ENCODE data around the gene CYP4F22. TPM values are rescaled to one million over a fixed set of nuclear protein-coding genes. Genes with fewer than 3 reads are reported as not detected.
"Not testable (repeated sequence)": the region's sequence is repeated elsewhere in the genome, so short reads cannot be mapped to it uniquely, and the experiment has no call there.

Gene CYP4F22
- total RNA-seq, 2 donors from 2014 or later = 0.19 to 0.22 TPM

- TF ChIP-seq CTCF (IDR thresholded peaks at IDR 0.05) = no peak
- Histone ChIP-seq H3K36me3 (no peaks in the 10 kb centered on the region), H3K27me3 (no peaks in the 10 kb centered on the region), H3K4me1 (no peaks in the 10 kb centered on the region), H3K4me3 (no peak overlapping the region), H3K9ac (ENCODE audit: low read depth in 2 of 2, low read length in 2 of 2) (no peak overlapping the region), H3K9me3 (no peaks in the 10 kb centered on the region), H3K27ac (no peak overlapping the region)
- intact Hi-C loops (cut with DNase I) = no loop called here
- no peak for DNase-seq
These were observed 18.1 kb downstream of the CYP4F22 start for GRCh38 chr19:15526408-15526807.

GRCh38 chr19:15527705-15528104, 19.4 kb downstream of the CYP4F22 start:
- no peak for TF ChIP-seq CTCF (IDR thresholded peaks at IDR 0.05)
- Histone ChIP-seq H3K4me3 (no peak overlapping the region), H3K9ac (ENCODE audit: low read depth in 2 of 2, low read length in 2 of 2) (no peak overlapping the region), H3K36me3 (no peaks in the 10 kb centered on the region), H3K4me1 (no peaks in the 10 kb centered on the region), H3K27me3 (no peaks in the 10 kb centered on the region), H3K27ac (no peak overlapping the region), H3K9me3 (no peaks in the 10 kb centered on the region)
- no peak for DNase-seq
- intact Hi-C loops (cut with DNase I) = no loop called here

GRCh38 chr19:15529774-15530372, 21.5 kb downstream of the CYP4F22 start:
- no peak overlapping the region for H3K9ac ChIP-seq (ENCODE audit: low read depth in 2 of 2, low read length in 2 of 2)
- no peaks in the 10 kb centered on the region for H3K9me3 ChIP-seq
- no peaks in the 10 kb centered on the region for H3K36me3 ChIP-seq
- peak; percentile 20 for DNase-seq
- H3K4me3 ChIP-seq = no peak overlapping the region
- intact Hi-C loops (cut with DNase I) = no loop called here
- no peaks in the 10 kb centered on the region for H3K4me1 ChIP-seq
- H3K27ac ChIP-seq = no peak overlapping the region
- H3K27me3 ChIP-seq = no peaks in the 10 kb centered on the region
- TF ChIP-seq CTCF (IDR thresholded peaks at IDR 0.05) = no peak

GRCh38 chr19:15532779-15533521, 24.6 kb downstream of the CYP4F22 start:
- H3K9me3 ChIP-seq = no peaks in the 10 kb centered on the region
- no peaks in the 10 kb centered on the region for H3K36me3 ChIP-seq
- no peaks in the 10 kb centered on the region for H3K4me1 ChIP-seq
- H3K27ac ChIP-seq = no peak overlapping the region
- intact Hi-C loops (cut with DNase I) = no loop called here
- TF ChIP-seq CTCF (IDR thresholded peaks at IDR 0.05) = no peak
- no peak overlapping the region for H3K9ac ChIP-seq (ENCODE audit: low read depth in 2 of 2, low read length in 2 of 2)
- no peak for DNase-seq
- no peak overlapping the region for H3K4me3 ChIP-seq
- no peaks in the 10 kb centered on the region for H3K27me3 ChIP-seq

GRCh38 chr19:15533522-15533830, 25.2 kb downstream of the CYP4F22 start:
- DNase-seq; H3K27me3 ChIP-seq; intact Hi-C loops (cut with DNase I); H3K9me3 ChIP-seq; H3K4me1 ChIP-seq; H3K4me3 ChIP-seq; H3K36me3 ChIP-seq; H3K27ac ChIP-seq; H3K9ac ChIP-seq (ENCODE audit: low read depth in 2 of 2, low read length in 2 of 2): not testable (repeated sequence)

All from colonic mucosa (tissue), 4 donors.